Ovary (tissue), 9 donors: Measurements from ENCODE around the gene PGAP3. TPM values are rescaled to one million over a fixed set of nuclear protein-coding genes. Genes with fewer than 3 reads are reported as not detected.

Experiments used
- DNase-seq, 5 donors: peaks; one replicate each; pipeline ENCODE4 v3.0.0-alpha.2; 2019 to 2020
- H3K27ac ChIP-seq, 2 donors: fragments of 200-600 bp; one replicate each; pipeline versions ENCODE4 v1.5.1 to v1.8.0; 2019 to 2022
- H3K27me3 ChIP-seq: fragments of 200-600 bp; one replicate; pipeline ENCODE4 v1.8.0; 2022
- H3K36me3 ChIP-seq: fragments of 200-600 bp; sonication (generic); one replicate; pipeline ENCODE4 v1.5.1; 2019
- H3K4me1 ChIP-seq: one replicate; pipeline ENCODE4 v1.8.1; 2013; ENCODE audit warnings: mild to moderate bottlenecking, moderate library complexity; ENCODE audit not compliant: insufficient read depth
- H3K4me3 ChIP-seq: fragments of 200-600 bp; sonication (generic); one replicate; pipeline ENCODE4 v1.5.1; 2017
- H3K9me3 ChIP-seq, 2 donors: fragments of 200-600 bp in 1 of 2; sonication (generic) in 1 of 2; one replicate each; pipeline versions ENCODE4 v1.5.1 to v1.8.1; 2013 to 2019; ENCODE audit warnings: mild to moderate bottlenecking in 1 of 2, moderate library complexity in 1 of 2
- EP300 ChIP-seq: sonication (generic); formaldehyde crosslinking; IDR thresholded peaks from one replicate; pipeline ENCODE4 v1.6.1; 2017; ENCODE audit warnings: antibody characterized with exemption
- POLR2A ChIP-seq: fragments of 450-650 bp; IDR thresholded peaks from one replicate; pipeline ENCODE4 v1.6.1; 2017; ENCODE audit warnings: antibody characterized with exemption, mild to moderate bottlenecking, moderate library complexity
- WGBS, 3 donors: extraction: QIAGEN DNeasy Blood & Tissue Kit in 1 of 3; methylation state at CpG; one replicate each; pipeline versions ENCODE4 v1.1.5 to v1.1.7; 2013 to 2017; 5-methylcytosine and 5-hydroxymethylcytosine counted together
- intact Hi-C, 4 donors: fragments of 100-400 bp; cut with DNase I; formaldehyde crosslinking; loops; one replicate each; pipeline versions ENCODE4 v1.11.0 to v1.15.1; 2022 to 2023
- polyA plus RNA-seq, 2 donors: library from polyadenylated mRNA; stranded (reverse); fragments of 200-250 nt in 1 of 2; fragments of 350-450 nt in 1 of 2; fragmentation: Illumina TruSeq in 1 of 2; extraction: RNeasy Lipid Tissue Mini Kit (QIAGEN cat#74804) in 1 of 2; gene quantifications; one replicate each; pipeline ENCODE4 v1.2.3, GENCODE V29; 2013 to 2014
- total RNA-seq, 7 donors: library from RNA; depleted of rRNA in 2 of 7; stranded (reverse); fragments of >200 nt in 2 of 7; fragmentation: NEBNext Ultra II Directional in 3 of 7; extraction: Animal tissue kit (Norgen Biotek cat#: 25700) in 3 of 7; gene quantifications; one replicate each; pipeline versions ENCODE4 v1.1.0 to v1.2.4, GENCODE V29; 2016 to 2023
- TF ChIP-seq, protein P1 (sequence below), 3 donors: fragments of 450-650 bp in 2 of 3; fragments of 200-600 bp in 1 of 3; IDR thresholded peaks; one replicate each; pipeline versions ENCODE4 v1.5.1 to v1.8.0; 2016 to 2022; ENCODE audit warnings: antibody characterized with exemption in 3 of 3, mild to moderate bottlenecking in 1 of 3
- donor health status: DM: no; HTN: no; CAD: no; lungs with moderate emphysema.
- donor health status: DM: no; HTN: no; CAD: no.
- donor health status: Bipolar disorder and iron deficiency.
- donor health status: DM: yes; HTN: yes; CAD: no.
- donor health status: DM: no; HTN: no; CAD: no.
- donor health status: DM: yes; HTN: yes; CAD: no.

Gene PGAP3
- total and polyA plus RNA-seq, 9 donors = 7.9 to 31.3 (median 19.6) TPM

DNA sequence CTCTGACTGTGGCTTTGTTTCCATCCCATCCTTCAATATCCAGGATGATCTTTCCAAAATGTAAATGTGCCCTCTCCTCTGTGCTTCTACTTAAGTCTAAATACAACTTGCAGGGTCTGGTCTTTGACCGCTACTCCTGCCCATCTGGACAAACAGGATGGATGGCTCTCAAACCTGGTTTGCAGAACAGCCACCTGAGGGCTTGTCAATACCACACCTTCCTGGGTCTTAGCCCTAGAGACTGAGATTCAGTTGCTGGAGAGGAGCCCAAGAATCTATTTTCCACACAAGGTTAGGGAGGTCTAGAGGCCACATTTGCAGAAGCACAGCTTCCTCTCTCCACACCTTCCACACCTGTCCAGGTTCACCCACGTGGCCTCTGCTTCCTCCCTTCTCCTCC is 48.0 kb upstream of the PGAP3 start:
- peaks cover 2% of the 10 kb centered on the region for H3K4me1 ChIP-seq
- no peak overlapping the region for H3K27ac ChIP-seq
- DNase-seq = no peak
- H3K9me3 ChIP-seq = no peaks in the 10 kb centered on the region
- TF ChIP-seq EP300 (no peak), POLR2A (no peak)
- TF ChIP-seq, protein P1, sequence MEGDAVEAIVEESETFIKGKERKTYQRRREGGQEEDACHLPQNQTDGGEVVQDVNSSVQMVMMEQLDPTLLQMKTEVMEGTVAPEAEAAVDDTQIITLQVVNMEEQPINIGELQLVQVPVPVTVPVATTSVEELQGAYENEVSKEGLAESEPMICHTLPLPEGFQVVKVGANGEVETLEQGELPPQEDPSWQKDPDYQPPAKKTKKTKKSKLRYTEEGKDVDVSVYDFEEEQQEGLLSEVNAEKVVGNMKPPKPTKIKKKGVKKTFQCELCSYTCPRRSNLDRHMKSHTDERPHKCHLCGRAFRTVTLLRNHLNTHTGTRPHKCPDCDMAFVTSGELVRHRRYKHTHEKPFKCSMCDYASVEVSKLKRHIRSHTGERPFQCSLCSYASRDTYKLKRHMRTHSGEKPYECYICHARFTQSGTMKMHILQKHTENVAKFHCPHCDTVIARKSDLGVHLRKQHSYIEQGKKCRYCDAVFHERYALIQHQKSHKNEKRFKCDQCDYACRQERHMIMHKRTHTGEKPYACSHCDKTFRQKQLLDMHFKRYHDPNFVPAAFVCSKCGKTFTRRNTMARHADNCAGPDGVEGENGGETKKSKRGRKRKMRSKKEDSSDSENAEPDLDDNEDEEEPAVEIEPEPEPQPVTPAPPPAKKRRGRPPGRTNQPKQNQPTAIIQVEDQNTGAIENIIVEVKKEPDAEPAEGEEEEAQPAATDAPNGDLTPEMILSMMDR (IDR thresholded peaks at IDR 0.05) = no peak
- intact Hi-C loops = no loop called here
- 66 to 76% (median 69%) methylated on average over 2 of the region's 2 CpGs for WGBS, 3 donors
- no peaks in the 10 kb centered on the region for H3K36me3 ChIP-seq
- no peaks in the 10 kb centered on the region for H3K27me3 ChIP-seq
- no peak overlapping the region for H3K4me3 ChIP-seq

DNA sequence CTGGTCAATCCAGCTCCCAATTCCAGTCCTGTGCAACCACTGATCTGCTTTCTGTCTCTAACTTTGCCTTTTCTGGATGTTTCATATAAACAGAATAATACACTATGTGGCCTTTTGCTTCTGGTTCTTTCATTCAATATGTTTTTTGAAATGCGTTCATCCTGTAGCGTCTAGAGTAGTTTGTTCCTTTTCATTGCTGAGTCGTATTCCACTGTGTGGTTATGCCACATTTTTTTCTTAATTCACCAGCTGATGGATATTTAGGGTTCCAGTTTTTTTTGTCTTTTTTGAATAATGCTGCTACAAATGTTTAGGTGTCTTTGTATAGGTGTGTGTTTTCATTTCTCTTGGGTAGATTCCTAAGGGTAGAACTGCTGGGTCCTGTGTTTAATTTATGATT is 44.7 kb upstream of the PGAP3 start:
- H3K4me1 ChIP-seq = no peaks in the 10 kb centered on the region
- H3K27me3 ChIP-seq = no peaks in the 10 kb centered on the region
- intact Hi-C loops = loop anchor here in 1 of 4 donors (5.0 kb wide), 1 partner anchor 100 kb away; no protein-coding TSS in a partner anchor
- WGBS, 3 donors = 92 to 96% (median 93%) methylated on average over 3 of the region's 3 CpGs
- no peak overlapping the region for H3K4me3 ChIP-seq
- no peak for DNase-seq
- TF ChIP-seq POLR2A (no peak), EP300 (no peak)
- TF ChIP-seq, protein P1 (IDR thresholded peaks at IDR 0.05) = no peak
- no peaks in the 10 kb centered on the region for H3K36me3 ChIP-seq
- H3K27ac ChIP-seq = no peak overlapping the region
- H3K9me3 ChIP-seq = no peaks in the 10 kb centered on the region

DNA sequence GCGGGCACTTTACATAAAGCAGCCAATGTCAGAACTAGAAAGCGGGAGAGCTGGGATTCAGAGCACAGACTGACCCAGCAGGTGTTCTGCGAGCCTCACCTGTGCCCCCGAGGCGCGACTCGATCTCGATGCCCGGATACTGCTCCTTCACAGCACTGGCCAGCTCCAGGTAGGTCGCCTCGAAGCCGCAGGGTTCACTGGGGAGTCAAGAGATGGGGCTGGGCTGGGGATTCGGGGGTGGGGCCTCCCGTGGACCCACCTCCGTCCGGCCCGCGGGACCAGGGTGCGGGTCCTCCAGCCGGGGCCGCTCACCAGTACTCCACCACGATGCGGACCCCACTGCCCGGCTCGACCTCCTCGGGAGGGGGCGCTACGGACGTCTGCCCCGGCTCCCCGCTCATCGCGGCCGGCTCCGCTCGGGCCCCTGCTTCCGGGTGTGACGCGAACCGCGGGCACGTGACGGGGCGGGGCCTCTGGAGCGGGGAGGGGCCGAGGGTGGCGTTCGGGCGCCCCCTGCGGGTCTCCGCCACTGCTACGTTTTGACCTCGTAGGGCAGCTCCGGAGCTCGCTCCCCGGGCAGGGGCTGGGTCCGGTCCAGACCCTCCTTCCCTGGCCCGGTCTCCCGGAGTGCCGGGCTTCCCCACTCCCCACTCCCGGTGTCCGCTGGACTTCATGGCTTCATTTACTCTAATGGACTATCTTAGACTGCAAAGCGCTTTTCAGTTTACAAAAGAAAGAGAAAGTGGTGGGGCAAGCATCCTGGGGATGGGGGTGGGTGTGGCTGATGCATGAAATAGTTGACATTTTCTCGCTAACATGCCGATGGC is 42.5 kb upstream of the PGAP3 start, which contains the start of gene MIEN1:
MIEN1 (minus strand) TSS at position 438 of the 827 bp plus-strand sequence; CDS start at position 401, 37 bp downstream.
- H3K4me1 ChIP-seq = no peaks in the 10 kb centered on the region
- H3K4me3 ChIP-seq = peak within 1 kb of the TSS; percentile 76
- H3K27ac ChIP-seq = peak within 1 kb of the TSS; percentile 40 to 51
- peak; percentile 88 to 96 (median 94) for DNase-seq
- no peaks in the 10 kb centered on the region for H3K36me3 ChIP-seq
- 0 to 2% (median 1%) methylated on average over 36 to 65 of the region's 65 CpGs for WGBS, 3 donors
- H3K9me3 ChIP-seq = no peaks in the 10 kb centered on the region
- TF ChIP-seq, protein P1 (IDR thresholded peaks at IDR 0.05) = peak; percentile 87 to 98 (median 95)
- TF ChIP-seq EP300 = no peak
- TF ChIP-seq POLR2A = peak; percentile 80
- H3K27me3 ChIP-seq = no peaks in the 10 kb centered on the region
- intact Hi-C loops = loop anchor here in 1 of 4 donors (5.0 kb wide), 1 partner anchor 98 kb away; no protein-coding TSS in a partner anchor

DNA sequence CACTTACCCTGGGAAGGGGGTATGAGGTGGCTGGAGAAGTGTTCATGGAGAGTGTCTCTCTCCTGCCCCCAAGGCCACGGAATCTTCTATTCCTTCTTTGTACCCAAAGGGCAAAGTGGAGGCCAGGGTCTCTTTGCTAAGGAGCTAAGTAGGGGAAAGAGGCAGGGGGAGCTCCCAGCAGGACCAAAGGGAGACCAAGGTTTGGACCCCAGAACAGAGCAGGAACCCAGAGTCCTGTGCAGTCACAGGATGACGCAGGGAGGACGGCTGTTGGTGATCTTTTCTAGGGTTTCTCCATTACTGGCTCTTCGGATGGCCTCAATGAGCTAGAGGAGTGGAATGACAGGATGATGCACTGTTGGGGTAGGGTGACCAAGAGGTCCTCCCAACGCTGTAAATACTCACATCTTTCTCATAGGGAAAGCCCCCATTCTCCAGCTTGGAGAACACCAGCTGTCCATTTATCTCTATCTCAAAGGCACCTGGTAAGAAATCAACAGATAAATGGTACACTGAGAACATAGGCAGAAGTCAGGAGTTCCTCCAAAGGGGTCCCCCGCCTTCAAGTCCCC is 41.5 kb upstream of the PGAP3 start:
- DNase-seq = no peak
- H3K27me3 ChIP-seq = no peaks in the 10 kb centered on the region
- H3K36me3 ChIP-seq = no peaks in the 10 kb centered on the region
- H3K4me3 ChIP-seq = peak overlapping the region; percentile 76
- no peaks in the 10 kb centered on the region for H3K4me1 ChIP-seq
- H3K27ac ChIP-seq = peak overlapping the region in 1 of 2 donors; percentile 40
- 65 to 70% (median 65%) methylated on average over 6 of the region's 6 CpGs for WGBS, 3 donors
- H3K9me3 ChIP-seq = no peaks in the 10 kb centered on the region
- TF ChIP-seq POLR2A (no peak), EP300 (no peak)
- TF ChIP-seq, protein P1 (IDR thresholded peaks at IDR 0.05) = no peak
- intact Hi-C loops = no loop called here
